K562 (cell line): ENCODE data around the gene PRCC. TPM values are rescaled to one million over a fixed set of nuclear protein-coding genes. Genes with fewer than 3 reads are reported as not detected.

Experiments
- ATAC-seq: fragments of 200-7000 bp; cut with Tn5 transposase; 3 replicates; pipeline ENCODE4 v1.9.1; 2020; ENCODE audit warnings: moderate library complexity
- BruUV-seq: library from RNA; stranded (reverse); fragments of 400-500 nt; replicated peaks from 2 replicates; lab custom pipeline; 2021; lab: Mats Ljungman, UMichigan
- CTCF ChIA-PET: fragments of 300-600 bp; formaldehyde crosslinking; extraction: SDS; loops from one replicate; lab custom pipeline; 2021; ENCODE audit warnings: low intra/inter-chr PET ratio; lab: Yijun Ruan, JAX
- POLR2A ChIA-PET: fragments of 300-600, 350-650 bp; sonication (Branson Sonifier 250); formaldehyde crosslinking; extraction: SDS; loops from one replicate; lab custom pipeline; 2021; ENCODE audit warnings: antibody characterized with exemption, inconsistent platforms; lab: Yijun Ruan, JAX
- DNase-seq, 4 experiments: peaks; one replicate each; pipeline versions ENCODE4 v3.0.0 to v3.0.0-alpha.2; 2011 to 2018; ENCODE audit warnings: low spot score in 3 of 4, mixed read lengths in 3 of 4; ENCODE audit errors: extremely low read depth in 1 of 4
- FAIRE-seq: peaks from 2 replicates; lab custom pipeline; 2011; peaks lifted over from hg19 to GRCh38; lab: Jason Lieb, UNC
- H2AFZ ChIP-seq: 2 replicates; pipeline ENCODE4 v1.6.0; 2011; ENCODE audit warnings: low read depth, low read length, control low read depth, inconsistent platforms
- H3K27ac ChIP-seq: fragments of 200-600 bp; 3 replicates; pipeline ENCODE4 v1.8.0; 2011; ENCODE audit warnings: low read depth, mild to moderate bottlenecking, control low read depth, inconsistent platforms, low read length, moderate library complexity, mixed read lengths; ENCODE audit errors: extremely low read depth
- H3K27me3 ChIP-seq, 2 experiments: fragments of 300-600 bp in 1 of 2; 2 replicates in 1 of 2; 3 replicates in 1 of 2; pipeline versions ENCODE4 v1.6.0 to v1.8.0; 2011; ENCODE audit warnings: inconsistent platforms in 2 of 2, low read length in 2 of 2, mild to moderate bottlenecking in 1 of 2, mixed read lengths in 1 of 2, moderate library complexity in 1 of 2; ENCODE audit not compliant: control insufficient read depth in 2 of 2, insufficient read depth in 2 of 2
- H3K36me3 ChIP-seq: fragments of 300-600 bp; 3 replicates; pipeline ENCODE4 v1.8.0; 2011; ENCODE audit warnings: mild to moderate bottlenecking, low read length, inconsistent platforms; ENCODE audit not compliant: control insufficient read depth, insufficient read depth
- H3K4me1 ChIP-seq, 2 experiments: fragments of 200-600 bp in 1 of 2; replicated peaks in 1 of 2; 2 replicates in 1 of 2; 3 replicates in 1 of 2; pipeline versions ENCODE4 v1.5.1 to v1.8.0; 2011; ENCODE audit warnings: inconsistent platforms in 2 of 2, low read length in 2 of 2, mild to moderate bottlenecking in 1 of 2, mixed read lengths in 1 of 2, moderate library complexity in 1 of 2; ENCODE audit not compliant: control insufficient read depth in 2 of 2, insufficient read depth in 2 of 2
- H3K4me2 ChIP-seq: 2 replicates; pipeline ENCODE4 v1.6.1; 2011; ENCODE audit warnings: low read length, control low read depth, inconsistent platforms, mixed read lengths; ENCODE audit not compliant: insufficient read depth
- H3K4me3 ChIP-seq: fragments of 200-600 bp; sonication (generic), shearing (Covaris generic); 2 replicates; pipeline ENCODE4 v1.5.1; 2016; ENCODE audit warnings: control low read depth, inconsistent platforms
- H3K79me2 ChIP-seq: fragments of 200-600 bp; 3 replicates; pipeline ENCODE4 v1.8.0; 2011; ENCODE audit warnings: low read length, inconsistent platforms; ENCODE audit not compliant: control insufficient read depth, insufficient read depth
- H3K9ac ChIP-seq, 2 experiments: 2 replicates each; pipeline versions ENCODE4 v1.6.0 to v1.6.1; 2011; ENCODE audit warnings: low read depth in 2 of 2, low read length in 2 of 2, control low read depth in 1 of 2, inconsistent platforms in 1 of 2, mild to moderate bottlenecking in 1 of 2, mixed read lengths in 1 of 2; ENCODE audit not compliant: insufficient read depth in 1 of 2
- H3K9me1 ChIP-seq: one replicate; pipeline ENCODE4 v1.6.0; 2011; ENCODE audit warnings: inconsistent platforms, mild to moderate bottlenecking, low read length, moderate library complexity; ENCODE audit not compliant: control insufficient read depth, insufficient read depth
- H3K9me3 ChIP-seq: replicated peaks from 2 replicates; pipeline ENCODE4 v1.5.1; 2011; ENCODE audit warnings: low read depth, low read length, inconsistent platforms; ENCODE audit not compliant: control insufficient read depth, insufficient read depth
- H4K20me1 ChIP-seq: replicated peaks from 2 replicates; pipeline ENCODE4 v1.6.1; 2011; ENCODE audit warnings: low read length, inconsistent platforms, mixed read lengths; ENCODE audit not compliant: control insufficient read depth, insufficient read depth
- BRF2 ChIP-seq: IDR thresholded peaks from 3 replicates; pipeline ENCODE4 v1.6.1; 2011; ENCODE audit warnings: borderline replicate concordance, mild to moderate bottlenecking; ENCODE audit not compliant: insufficient read length, insufficient read depth
- KLF10 ChIP-seq: fragments of 250-450 bp; sonication (Bioruptor Pico); IDR thresholded peaks from 2 replicates; pipeline ENCODE4 v1.6.1; 2021; ENCODE audit warnings: matching md5 sums
- MAFG ChIP-seq: fragments of 450-650 bp; conservative IDR thresholded peaks from 2 replicates; pipeline ENCODE4 v1.6.1; 2016; ENCODE audit warnings: missing genetic modification characterization, missing compliant biosample characterization
- NR3C1 ChIP-seq: sonication (generic); formaldehyde crosslinking; IDR thresholded peaks from 2 replicates; pipeline ENCODE4 v1.8.1; 2022; ENCODE audit warnings: missing genetic modification reagents
- PTBP1 ChIP-seq: fragments of 200-400 bp; formaldehyde crosslinking; IDR thresholded peaks from 2 replicates; pipeline ENCODE4 v1.6.1; 2017; ENCODE audit warnings: low read depth, low read length
- TCF7 ChIP-seq: sonication (generic); IDR thresholded peaks from 2 replicates; pipeline ENCODE4 v1.6.1; 2016; ENCODE audit warnings: antibody characterized with exemption, borderline replicate concordance
- ZBTB1 ChIP-seq: sonication (generic); formaldehyde crosslinking; IDR thresholded peaks from 2 replicates; pipeline ENCODE4 v1.8.1; 2023; ENCODE audit warnings: missing genetic modification reagents, low read depth, mild to moderate bottlenecking, borderline replicate concordance
- ZBTB9 ChIP-seq: fragments of 450-650 bp; formaldehyde crosslinking; IDR thresholded peaks from 2 replicates; pipeline ENCODE4 v1.4.0; 2020; ENCODE audit warnings: mild to moderate bottlenecking, moderate library complexity
- WGBS: fragments of 100-300 bp; shearing (Covaris generic); methylation state at CpG from one replicate; pipeline ENCODE4 v1.1.6; 2016; ENCODE audit warnings: low coverage, mixed read lengths; ENCODE audit not compliant: insufficient coverage; ENCODE audit errors: missing lambda C conversion rate; 5-methylcytosine and 5-hydroxymethylcytosine counted together
- in situ Hi-C: fragments of 300-500 bp; cut with MboI; formaldehyde crosslinking; loops from 4 replicates; pipeline ENCODE4 v1.15.0; 2018; ENCODE audit warnings: inconsistent platforms, mixed read lengths
- intact Hi-C: fragments of 100-400 bp; cut with micrococcal nuclease; formaldehyde crosslinking; loops from 2 replicates; pipeline ENCODE4 v1.14.2; 2022
- polyA plus RNA-seq, 8 experiments: library from polyadenylated mRNA; depleted of rRNA in 4 of 8; stranded (reverse) in 5 of 8; unstranded in 3 of 8; fragments of >200 nt; fragmentation: Nextera tagmentation in 2 of 8; fragmentation: Illumina TruSeq in 1 of 8; extraction: Ambion mirVana in 2 of 8; extraction: Trizol in 1 of 8; gene quantifications; 2 replicates each; pipeline versions ENCODE4 v1.2.1 to v1.2.3, GENCODE V29; 2011 to 2014; ENCODE audit warnings: inconsistent platforms in 1 of 8, missing spikeins in 1 of 8
- total RNA-seq, 7 experiments: library from RNA; depleted of rRNA in 6 of 7; stranded (reverse); fragments of >200 nt in 6 of 7; fragmentation: Illumina TruSeq in 2 of 7; extraction: Trizol in 2 of 7; gene quantifications; 2 replicates each; pipeline versions ENCODE4 v1.2.1 to v1.2.3, GENCODE V29; 2011 to 2021; ENCODE audit warnings: low replicate concordance in 1 of 7
- TF ChIP-seq, protein P1 (sequence below): fragments of 450-650 bp; IDR thresholded peaks from 2 replicates; pipeline ENCODE4 v1.6.1; 2016; ENCODE audit warnings: mild to moderate bottlenecking

PRCC gene
- total and polyA plus RNA-seq, 9 of the 15 experiments (the other 6 are each of a cell fraction or from before 2014, with no cell fraction given): 23.9 to 201 (median 41.1) TPM

GRCh38 chr1:156834322-156834721 lies 67.0 kb downstream of the PRCC start:
- FAIRE-seq: no peak
- no peak overlapping the region for H3K4me3 ChIP-seq
- 0% methylated on average over 3 of the region's 3 CpGs for WGBS

More at GRCh38 chr1:156834322-156834721, 67.0 kb downstream of the PRCC start:
- Histone ChIP-seq H3K36me3 (no peaks in the 10 kb centered on the region), H3K27me3 (peaks cover 17 to 22% of the 10 kb centered on the region in 2 experiments; a peak in 4 of 5 replicates), H3K9me3 (no peaks in the 10 kb centered on the region), H3K79me2 (no peaks in the 10 kb centered on the region), H4K20me1 (no peaks in the 10 kb centered on the region), H3K9ac (no peak overlapping the region), H2AFZ (no peak overlapping the region), H3K4me1 (peaks cover 3 to 6% of the 10 kb centered on the region in 2 experiments; a peak in 3 of 5 replicates), H3K9me1 (no peaks in the 10 kb centered on the region), H3K27ac (no peak overlapping the region), H3K4me2 (no peak overlapping the region)
- no TSS peak for BruUV-seq
- no peak for DNase-seq
- intact Hi-C loops: loop anchor here (5.0 kb wide), 1 partner anchor 37 kb away; no protein-coding TSS in a partner anchor
- ChIA-PET POLR2A (interaction anchor here (0.6 kb wide), 1 partner anchor 30 kb away, joined by 3 read pairs; no protein-coding TSS in a partner anchor), CTCF (interaction anchor here (0.5 kb wide), 1 partner anchor 37 kb away, joined by 3 read pairs; no protein-coding TSS in a partner anchor)
- ATAC-seq: no peak
- in situ Hi-C loops: no loop called here
- no peak for TF ChIP-seq NR3C1 (CRISPR knock-in tag)
- TF ChIP-seq KLF10: no peak
- TF ChIP-seq MAFG (tag): no peak
- TF ChIP-seq, protein P1, sequence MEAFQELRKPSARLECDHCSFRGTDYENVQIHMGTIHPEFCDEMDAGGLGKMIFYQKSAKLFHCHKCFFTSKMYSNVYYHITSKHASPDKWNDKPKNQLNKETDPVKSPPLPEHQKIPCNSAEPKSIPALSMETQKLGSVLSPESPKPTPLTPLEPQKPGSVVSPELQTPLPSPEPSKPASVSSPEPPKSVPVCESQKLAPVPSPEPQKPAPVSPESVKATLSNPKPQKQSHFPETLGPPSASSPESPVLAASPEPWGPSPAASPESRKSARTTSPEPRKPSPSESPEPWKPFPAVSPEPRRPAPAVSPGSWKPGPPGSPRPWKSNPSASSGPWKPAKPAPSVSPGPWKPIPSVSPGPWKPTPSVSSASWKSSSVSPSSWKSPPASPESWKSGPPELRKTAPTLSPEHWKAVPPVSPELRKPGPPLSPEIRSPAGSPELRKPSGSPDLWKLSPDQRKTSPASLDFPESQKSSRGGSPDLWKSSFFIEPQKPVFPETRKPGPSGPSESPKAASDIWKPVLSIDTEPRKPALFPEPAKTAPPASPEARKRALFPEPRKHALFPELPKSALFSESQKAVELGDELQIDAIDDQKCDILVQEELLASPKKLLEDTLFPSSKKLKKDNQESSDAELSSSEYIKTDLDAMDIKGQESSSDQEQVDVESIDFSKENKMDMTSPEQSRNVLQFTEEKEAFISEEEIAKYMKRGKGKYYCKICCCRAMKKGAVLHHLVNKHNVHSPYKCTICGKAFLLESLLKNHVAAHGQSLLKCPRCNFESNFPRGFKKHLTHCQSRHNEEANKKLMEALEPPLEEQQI: no peak
- TF ChIP-seq PTBP1: no peak
- no peak for TF ChIP-seq BRF2
- no peak for TF ChIP-seq TCF7
- no peak for TF ChIP-seq ZBTB1 (CRISPR knock-in tag)
- TF ChIP-seq ZBTB9 (CRISPR knock-in tag): no peak
